Mononuclear cell (primary cell): ENCODE data around the gene PLD6. TPM values are rescaled to one million over a fixed set of nuclear protein-coding genes. Genes with fewer than 3 reads are reported as not detected.
"Not testable (repeated sequence)": the region's sequence is repeated elsewhere in the genome, so short reads cannot be mapped to it uniquely, and the experiment has no call there.

Source experiments
- H3K27me3 ChIP-seq: 2 replicates; pipeline ENCODE4 v1.6.0; 2011; ENCODE audit warnings: low read length, control low read depth; ENCODE audit not compliant: insufficient read depth
- H3K4me1 ChIP-seq: 2 replicates; pipeline ENCODE4 v1.5.1; 2011; ENCODE audit warnings: mild to moderate bottlenecking, low read length, control low read depth; ENCODE audit not compliant: insufficient read depth
- H3K4me3 ChIP-seq: 2 replicates; pipeline ENCODE4 v1.5.1; 2011; ENCODE audit warnings: mild to moderate bottlenecking, low read length, moderate library complexity
- H3K9me3 ChIP-seq: 2 replicates; pipeline ENCODE4 v1.5.1; 2011; ENCODE audit warnings: low read depth, mild to moderate bottlenecking, control low read depth, low read length
- total RNA-seq: library from RNA; depleted of rRNA; stranded (reverse); fragments of >200 nt; gene quantifications from one replicate; pipeline ENCODE4 v1.2.3, GENCODE V29; 2012

Gene PLD6
- total RNA-seq, 1 donor = 4.7 TPM

- Histone ChIP-seq H3K9me3 (no peaks in the 10 kb centered on the region), H3K4me3 (no peak overlapping the region), H3K4me1 (peaks cover 5% of the 10 kb centered on the region), H3K27me3 (no peaks in the 10 kb centered on the region)
Measured at GRCh38 chr17:17191961-17192381, 14.2 kb downstream of the PLD6 start.

GRCh38 chr17:17191346-17191792, 14.8 kb downstream of the PLD6 start:
- Histone ChIP-seq H3K27me3 (no peaks in the 10 kb centered on the region), H3K4me3 (no peak overlapping the region), H3K4me1 (peaks cover 9% of the 10 kb centered on the region), H3K9me3 (no peaks in the 10 kb centered on the region)

GRCh38 chr17:17190188-17190587, 15.9 kb downstream of the PLD6 start:
- no peaks in the 10 kb centered on the region for H3K27me3 ChIP-seq
- no peaks in the 10 kb centered on the region for H3K9me3 ChIP-seq
- no peak overlapping the region for H3K4me3 ChIP-seq
- H3K4me1 ChIP-seq = peaks cover 21% of the 10 kb centered on the region

- Histone ChIP-seq H3K9me3 (no peaks in the 10 kb centered on the region), H3K4me3 (no peak overlapping the region), H3K4me1 (peaks cover 27% of the 10 kb centered on the region), H3K27me3 (no peaks in the 10 kb centered on the region)
Measured at GRCh38 chr17:17189559-17189958, 16.6 kb downstream of the PLD6 start.

- Histone ChIP-seq H3K9me3 (no peaks in the 10 kb centered on the region), H3K27me3 (no peaks in the 10 kb centered on the region), H3K4me1 (peaks cover 37% of the 10 kb centered on the region), H3K4me3 (no peak overlapping the region)
Measured at GRCh38 chr17:17188586-17188985, 17.5 kb downstream of the PLD6 start.

GRCh38 chr17:17186551-17187505, 19.3 kb downstream of the PLD6 start:
- Histone ChIP-seq H3K9me3 (no peaks in the 10 kb centered on the region), H3K4me3 (no peak overlapping the region), H3K4me1 (peaks cover 52% of the 10 kb centered on the region), H3K27me3 (no peaks in the 10 kb centered on the region)

- no peaks in the 10 kb centered on the region for H3K27me3 ChIP-seq
- no peak overlapping the region for H3K4me3 ChIP-seq
- H3K4me1 ChIP-seq = peaks cover 60% of the 10 kb centered on the region
- no peaks in the 10 kb centered on the region for H3K9me3 ChIP-seq
Measured at GRCh38 chr17:17186051-17186450, 20.1 kb downstream of the PLD6 start.

- H3K4me3 ChIP-seq = not testable (repeated sequence)
- H3K4me1 ChIP-seq = peaks cover 68% of the 10 kb centered on the region
Measured at GRCh38 chr17:17184985-17185757, 21.0 kb downstream of the PLD6 start.

GRCh38 chr17:17183744-17184143, 22.4 kb downstream of the PLD6 start:
- Histone ChIP-seq H3K4me3 (no peak overlapping the region), H3K27me3 (no peaks in the 10 kb centered on the region), H3K4me1 (peaks cover 79% of the 10 kb centered on the region), H3K9me3 (no peaks in the 10 kb centered on the region)

More at GRCh38 chr17:17184985-17185757, 21.0 kb downstream of the PLD6 start:
- not testable (repeated sequence) for H3K27me3 ChIP-seq, H3K9me3 ChIP-seq

GRCh38 chr17:17182598-17183136, 23.5 kb downstream of the PLD6 start:
- Histone ChIP-seq H3K27me3 (no peaks in the 10 kb centered on the region), H3K9me3 (no peaks in the 10 kb centered on the region), H3K4me3 (no peak overlapping the region), H3K4me1 (peaks cover 89% of the 10 kb centered on the region)

GRCh38 chr17:17181666-17182597, 24.2 kb downstream of the PLD6 start:
- no peaks in the 10 kb centered on the region for H3K9me3 ChIP-seq

GRCh38 chr17:17180741-17181525, 25.2 kb downstream of the PLD6 start:
- Histone ChIP-seq H3K4me3 (no peak overlapping the region), H3K4me1 (peaks cover 85% of the 10 kb centered on the region), H3K27me3 (no peaks in the 10 kb centered on the region), H3K9me3 (no peaks in the 10 kb centered on the region)

More at GRCh38 chr17:17181666-17182597, 24.2 kb downstream of the PLD6 start:
- no peaks in the 10 kb centered on the region for H3K27me3 ChIP-seq
- H3K4me1 ChIP-seq = peaks cover 84% of the 10 kb centered on the region
- no peak overlapping the region for H3K4me3 ChIP-seq

GRCh38 chr17:17180141-17180603, 26.0 kb downstream of the PLD6 start:
- H3K4me1 ChIP-seq = peaks cover 85% of the 10 kb centered on the region
- H3K27me3 ChIP-seq = no peaks in the 10 kb centered on the region
- H3K4me3 ChIP-seq = no peak overlapping the region
- H3K9me3 ChIP-seq = no peaks in the 10 kb centered on the region
